WERI-Rb-1 (cell line): Measurements from ENCODE around the gene CD3D.
"Not testable (repeated sequence)": the region's sequence is repeated elsewhere in the genome, so short reads cannot be mapped to it uniquely, and the experiment has no call there.

ENCODE experiments used
- DNase-seq: peaks from one replicate; pipeline ENCODE4 v3.0.0-alpha.2; 2020
- H3K27ac ChIP-seq: fragments of 250-450 bp; sonication (Bioruptor Pico); 2 replicates; pipeline ENCODE4 v1.5.1; 2020; ENCODE audit warnings: mild to moderate bottlenecking, moderate library complexity
- H3K27me3 ChIP-seq: fragments of 250-450 bp; sonication (Bioruptor Pico); 2 replicates; pipeline ENCODE4 v1.5.1; 2021; ENCODE audit warnings: mild to moderate bottlenecking, low read depth, moderate library complexity; ENCODE audit not compliant: insufficient read depth, severe bottlenecking
- H3K36me3 ChIP-seq: fragments of 250-450 bp; sonication (Bioruptor Pico); 2 replicates; pipeline ENCODE4 v1.5.1; 2020; ENCODE audit warnings: mild to moderate bottlenecking, moderate library complexity
- H3K4me3 ChIP-seq: 2 replicates; pipeline ENCODE4 v1.5.1; 2011; ENCODE audit warnings: low read depth, mild to moderate bottlenecking, control low read depth, low read length
- H3K9me3 ChIP-seq: fragments of 250-450 bp; sonication (Bioruptor Pico); 2 replicates; pipeline ENCODE4 v1.5.1; 2021; ENCODE audit warnings: mild to moderate bottlenecking, moderate library complexity; ENCODE audit not compliant: severe bottlenecking
- CTCF ChIP-seq: IDR thresholded peaks from 2 replicates; pipeline ENCODE4 v1.5.1; 2011; ENCODE audit warnings: low read depth, mild to moderate bottlenecking, control low read depth, inconsistent platforms, low read length

Gene CD3D

GRCh38 chr11:118312328-118312727 lies 30.2 kb downstream of the CD3D start:
- Histone ChIP-seq H3K27ac (no peak overlapping the region), H3K9me3 (no peaks in the 10 kb centered on the region), H3K4me3 (no peak overlapping the region), H3K36me3 (no peaks in the 10 kb centered on the region), H3K27me3 (no peaks in the 10 kb centered on the region)
- TF ChIP-seq CTCF = no peak
- DNase-seq = no peak

GRCh38 chr11:118311518-118311917 lies 31.0 kb downstream of the CD3D start:
- no peak for DNase-seq
- no peak for TF ChIP-seq CTCF
- no peaks in the 10 kb centered on the region for H3K36me3 ChIP-seq
- no peak overlapping the region for H3K4me3 ChIP-seq
- no peaks in the 10 kb centered on the region for H3K9me3 ChIP-seq
- no peak overlapping the region for H3K27ac ChIP-seq
- H3K27me3 ChIP-seq = no peaks in the 10 kb centered on the region

GRCh38 chr11:118310781-118311485 lies 31.6 kb downstream of the CD3D start:
- Histone ChIP-seq H3K27me3 (no peaks in the 10 kb centered on the region), H3K4me3 (no peak overlapping the region), H3K36me3 (no peaks in the 10 kb centered on the region), H3K27ac (no peak overlapping the region), H3K9me3 (no peaks in the 10 kb centered on the region)
- TF ChIP-seq CTCF = no peak
- no peak for DNase-seq

GRCh38 chr11:118310271-118310670 lies 32.2 kb downstream of the CD3D start:
- no peak for DNase-seq
- no peak overlapping the region for H3K4me3 ChIP-seq
- no peaks in the 10 kb centered on the region for H3K36me3 ChIP-seq
- H3K9me3 ChIP-seq = no peaks in the 10 kb centered on the region
- H3K27ac ChIP-seq = no peak overlapping the region
- no peaks in the 10 kb centered on the region for H3K27me3 ChIP-seq
- no peak for TF ChIP-seq CTCF

- not testable (repeated sequence) for H3K9me3 ChIP-seq, H3K27ac ChIP-seq, H3K4me3 ChIP-seq, H3K27me3 ChIP-seq, H3K36me3 ChIP-seq, DNase-seq
Observed at GRCh38 chr11:118308995-118309528, 33.4 kb downstream of the CD3D start.

GRCh38 chr11:118306556-118306955 lies 35.9 kb downstream of the CD3D start:
- no peak for TF ChIP-seq CTCF
- no peaks in the 10 kb centered on the region for H3K27me3 ChIP-seq
- no peaks in the 10 kb centered on the region for H3K36me3 ChIP-seq
- no peak overlapping the region for H3K27ac ChIP-seq
- H3K4me3 ChIP-seq = no peak overlapping the region
- no peaks in the 10 kb centered on the region for H3K9me3 ChIP-seq
- DNase-seq = no peak
